CD4-positive, alpha-beta T cell treated with Interleukin-15 for 1 hour (primary cell): ENCODE data around the gene CYP26A1.

Experiments used
- DNase-seq: peaks from one replicate; pipeline ENCODE4 v3.0.0-alpha.2; 2020

The CYP26A1 gene

GRCh38 chr10:93064874-93065660 is 8.6 kb upstream of the CYP26A1 start:
- DNase-seq = no peak

GRCh38 chr10:93065675-93066543 is 7.8 kb upstream of the CYP26A1 start:
- DNase-seq = no peak

GRCh38 chr10:93066544-93066913 is 7.2 kb upstream of the CYP26A1 start:
- DNase-seq = no peak

GRCh38 chr10:93067443-93068365 is 6.0 kb upstream of the CYP26A1 start:
- DNase-seq = no peak

GRCh38 chr10:93068411-93069244 is 5.1 kb upstream of the CYP26A1 start:
- no peak for DNase-seq

GRCh38 chr10:93069245-93069561 is 4.5 kb upstream of the CYP26A1 start:
- DNase-seq = no peak

GRCh38 chr10:93070378-93071176 is 3.1 kb upstream of the CYP26A1 start:
- DNase-seq = no peak

- no peak for DNase-seq
These were observed 2.6 kb upstream of the CYP26A1 start for GRCh38 chr10:93071177-93071472.

GRCh38 chr10:93071674-93072224 is 1.9 kb upstream of the CYP26A1 start:
- no peak for DNase-seq

GRCh38 chr10:93072225-93072712 is 1.4 kb upstream of the CYP26A1 start:
- no peak for DNase-seq

GRCh38 chr10:93072713-93073538 is 767 bp upstream of the CYP26A1 start:
- DNase-seq = no peak

GRCh38 chr10:93074147-93074596 is 479 bp downstream of the CYP26A1 start:
- DNase-seq = no peak

DNA sequence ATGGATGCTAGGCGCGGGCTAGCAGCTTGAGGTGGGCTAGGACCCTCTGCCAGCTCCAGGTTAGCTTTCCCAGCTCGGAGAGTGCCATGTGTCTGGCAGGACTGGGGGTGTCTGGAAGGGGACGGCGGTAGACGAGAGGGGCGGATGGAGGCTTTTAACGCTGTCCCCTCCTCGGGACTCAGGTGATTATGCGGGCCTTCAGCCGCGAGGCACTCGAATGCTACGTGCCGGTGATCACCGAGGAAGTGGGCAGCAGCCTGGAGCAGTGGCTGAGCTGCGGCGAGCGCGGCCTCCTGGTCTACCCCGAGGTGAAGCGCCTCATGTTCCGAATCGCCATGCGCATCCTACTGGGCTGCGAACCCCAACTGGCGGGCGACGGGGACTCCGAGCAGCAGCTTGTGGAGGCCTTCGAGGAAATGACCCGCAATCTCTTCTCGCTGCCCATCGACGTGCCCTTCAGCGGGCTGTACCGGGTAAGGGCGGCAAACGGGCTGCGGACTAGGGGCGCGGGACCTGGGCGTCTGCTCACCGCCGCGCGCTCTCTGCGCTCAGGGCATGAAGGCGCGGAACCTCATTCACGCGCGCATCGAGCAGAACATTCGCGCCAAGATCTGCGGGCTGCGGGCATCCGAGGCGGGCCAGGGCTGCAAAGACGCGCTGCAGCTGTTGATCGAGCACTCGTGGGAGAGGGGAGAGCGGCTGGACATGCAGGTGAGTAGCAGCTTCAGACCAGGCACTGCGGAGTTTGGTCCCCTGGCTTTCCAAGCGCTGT is 1.1 kb downstream of the CYP26A1 start:
- no peak for DNase-seq

DNA sequence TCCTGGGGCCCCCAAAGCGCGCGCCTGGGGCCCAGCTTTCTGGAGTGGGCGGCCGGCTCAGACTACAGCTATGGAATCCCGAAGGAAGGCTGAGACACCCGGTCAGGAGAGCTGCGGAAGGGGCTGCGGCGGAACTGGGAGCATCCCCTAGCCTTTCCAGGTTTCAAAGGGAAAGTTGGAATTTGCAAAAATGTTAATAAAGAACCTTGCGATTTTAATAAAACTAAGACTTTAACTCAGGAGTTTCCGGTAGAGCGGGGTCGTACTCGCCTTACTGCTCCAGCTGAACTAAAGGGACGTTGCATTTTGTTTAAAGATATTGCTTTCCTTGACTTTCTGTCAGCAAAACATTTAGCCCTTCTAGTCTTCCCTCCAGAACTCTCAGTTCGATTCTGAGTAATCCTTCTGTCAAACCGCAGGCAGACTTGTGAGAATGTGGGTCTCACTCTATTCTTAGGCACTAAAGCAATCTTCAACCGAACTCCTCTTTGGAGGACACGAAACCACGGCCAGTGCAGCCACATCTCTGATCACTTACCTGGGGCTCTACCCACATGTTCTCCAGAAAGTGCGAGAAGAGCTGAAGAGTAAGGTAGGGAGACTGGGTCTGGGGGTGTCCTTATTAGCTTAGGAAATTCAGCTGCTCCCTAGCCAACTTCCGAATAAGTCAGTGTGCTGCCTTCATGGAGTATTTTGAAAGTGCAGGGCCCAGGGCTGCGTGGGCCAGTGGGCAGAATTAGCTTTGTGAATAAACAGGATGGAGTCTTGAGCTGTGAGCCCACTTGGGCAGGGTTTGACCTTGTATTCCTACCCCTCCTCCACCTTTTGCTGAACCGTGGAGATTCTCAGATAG is 1.9 kb downstream of the CYP26A1 start:
- no peak for DNase-seq

DNA sequence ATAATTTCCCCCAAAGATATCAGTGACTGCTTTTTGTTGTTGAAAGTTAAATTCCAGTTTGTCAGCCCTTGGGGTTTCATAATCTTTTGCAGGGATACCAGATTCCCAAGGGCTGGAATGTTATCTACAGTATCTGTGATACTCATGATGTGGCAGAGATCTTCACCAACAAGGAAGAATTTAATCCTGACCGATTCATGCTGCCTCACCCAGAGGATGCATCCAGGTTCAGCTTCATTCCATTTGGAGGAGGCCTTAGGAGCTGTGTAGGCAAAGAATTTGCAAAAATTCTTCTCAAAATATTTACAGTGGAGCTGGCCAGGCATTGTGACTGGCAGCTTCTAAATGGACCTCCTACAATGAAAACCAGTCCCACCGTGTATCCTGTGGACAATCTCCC is 3.2 kb downstream of the CYP26A1 start:
- no peak for DNase-seq

- no peak for DNase-seq
These were observed 4.2 kb downstream of the CYP26A1 start for GRCh38 chr10:93077860-93078337.

DNA sequence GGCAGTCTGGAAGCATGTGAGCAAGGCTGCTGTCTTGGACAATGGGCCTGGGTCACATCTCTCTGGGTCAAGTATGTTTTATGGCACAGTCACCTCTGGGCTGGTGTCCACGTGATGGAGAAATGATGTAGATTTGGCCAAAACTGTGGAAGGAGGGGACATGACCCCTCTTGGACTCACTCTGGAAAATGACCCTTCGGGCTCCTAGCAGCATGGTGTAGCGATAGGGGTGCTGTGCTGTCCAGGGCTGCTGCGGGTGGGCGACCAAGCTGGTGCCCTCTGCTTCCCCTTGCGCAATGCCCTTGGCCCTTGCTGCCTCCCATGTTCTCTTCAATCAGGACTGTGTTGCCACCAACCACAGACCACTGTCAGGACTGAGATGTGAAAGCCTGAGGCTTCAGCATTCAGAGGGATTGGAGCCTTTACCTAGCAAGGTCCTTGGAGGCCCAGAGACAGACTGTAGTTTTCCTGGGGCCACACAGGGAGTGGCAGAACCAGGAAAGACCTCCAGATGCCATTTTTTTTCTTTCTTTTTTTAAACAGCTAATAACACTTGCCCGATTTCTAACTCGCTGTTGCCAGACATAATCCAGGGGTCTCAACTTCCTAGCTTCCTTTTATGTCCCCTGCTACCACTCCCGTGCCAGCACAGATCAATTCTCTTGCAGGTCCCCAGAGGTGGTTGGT is 6.1 kb downstream of the CYP26A1 start:
- DNase-seq = no peak
